HG02884 (cell line): Measurements from ENCODE around the gene YAF2.
"Not testable (repeated sequence)": the region's sequence is repeated elsewhere in the genome, so short reads cannot be mapped to it uniquely, and the experiment has no call there.

Experiments used
- ATAC-seq: cut with Tn5 transposase; IDR thresholded peaks from one replicate; pipeline ENCODE4 v1.9.1; 2021; ENCODE audit warnings: mild to moderate bottlenecking, moderate library complexity; ENCODE audit not compliant: unreplicated experiment

YAF2 gene

GRCh38 chr12:42199007-42199406, 39.0 kb downstream of the YAF2 start:
- no peak for ATAC-seq

GRCh38 chr12:42196723-42197603, 41.1 kb downstream of the YAF2 start:
- no peak for ATAC-seq

- ATAC-seq: no peak
Measured at GRCh38 chr12:42192686-42193085, 45.4 kb downstream of the YAF2 start.

- no peak for ATAC-seq
Measured at GRCh38 chr12:42192258-42192657, 45.8 kb downstream of the YAF2 start.

GRCh38 chr12:42190376-42190775, 47.7 kb downstream of the YAF2 start:
- ATAC-seq: no peak

- not testable (repeated sequence) for ATAC-seq
Measured at GRCh38 chr12:42188275-42188674, 49.8 kb downstream of the YAF2 start.

GRCh38 chr12:42187799-42188198, 50.2 kb downstream of the YAF2 start:
- ATAC-seq: no peak

- ATAC-seq: peak; percentile 53
Measured at GRCh38 chr12:42186793-42187192, 51.3 kb downstream of the YAF2 start.

- no peak for ATAC-seq
Measured at GRCh38 chr12:42182394-42182793, 55.7 kb downstream of the YAF2 start.

GRCh38 chr12:42180990-42181596, 57.0 kb downstream of the YAF2 start:
- no peak for ATAC-seq

- no peak for ATAC-seq
Measured at GRCh38 chr12:42178101-42178500, 59.9 kb downstream of the YAF2 start.

- ATAC-seq: no peak
Measured at GRCh38 chr12:42174978-42175377, 63.1 kb downstream of the YAF2 start.

- ATAC-seq: no peak
Measured at GRCh38 chr12:42173961-42174521, 64.0 kb downstream of the YAF2 start.

- ATAC-seq: no peak
Measured at GRCh38 chr12:42172441-42173210, 65.4 kb downstream of the YAF2 start.

GRCh38 chr12:42167711-42168110, 70.3 kb downstream of the YAF2 start:
- ATAC-seq: no peak

GRCh38 chr12:42166501-42166900, 71.5 kb downstream of the YAF2 start:
- no peak for ATAC-seq

- no peak for ATAC-seq
Measured at GRCh38 chr12:42163913-42164312, 74.1 kb downstream of the YAF2 start.

GRCh38 chr12:42162965-42163364, 75.1 kb downstream of the YAF2 start:
- no peak for ATAC-seq

GRCh38 chr12:42162193-42162592, 75.9 kb downstream of the YAF2 start:
- no peak for ATAC-seq

GRCh38 chr12:42161529-42161928, 76.5 kb downstream of the YAF2 start:
- no peak for ATAC-seq

GRCh38 chr12:42156232-42156631, 81.8 kb downstream of the YAF2 start:
- no peak for ATAC-seq
